ENCODE data around the gene MAML3.

Gene MAML3

DNA sequence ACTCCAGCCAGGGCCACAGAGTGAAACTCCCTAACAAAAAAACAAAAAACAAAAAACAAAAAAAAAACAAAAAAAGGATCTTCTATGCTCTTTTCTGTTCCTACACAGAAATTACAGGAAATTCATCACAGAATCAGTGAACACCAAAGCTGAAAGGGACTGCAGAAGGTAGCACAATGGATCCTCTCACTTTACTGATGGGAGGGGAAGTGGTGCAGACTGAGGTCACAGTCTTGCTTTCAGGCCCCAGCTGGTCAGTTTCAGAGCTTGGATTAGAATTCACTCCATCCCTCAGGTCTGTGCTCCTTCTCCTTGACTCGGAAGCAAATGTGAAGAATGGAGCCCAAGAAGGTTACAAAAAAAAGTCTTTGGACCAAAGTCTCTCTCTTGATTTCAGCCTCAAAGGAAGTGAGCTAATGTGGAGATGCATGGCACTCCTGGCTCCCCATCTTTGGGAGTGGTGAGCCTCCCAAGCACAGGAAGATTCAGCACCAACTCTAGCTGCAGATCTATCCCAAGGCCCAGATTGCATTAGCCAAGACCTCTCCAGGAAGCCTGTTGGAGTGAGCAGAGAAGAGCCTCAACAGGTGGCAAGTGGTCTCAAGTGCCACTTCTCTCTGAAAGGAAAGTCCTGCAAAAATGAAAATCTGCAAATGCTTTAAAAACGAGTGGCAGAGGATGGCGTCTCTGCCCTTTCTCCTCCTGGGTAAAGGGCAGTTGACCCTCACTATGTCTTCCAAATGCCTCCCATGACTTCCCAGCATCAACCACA, 176.0 kb downstream of the MAML3 start:
- no peak for DNase-seq (ENCODE audit: low spot score)
- no peak overlapping the region for H3K4me3 ChIP-seq (ENCODE audit: severe bottlenecking)
- ATAC-seq (ENCODE audit: low read depth) = no peak
- H3K27ac ChIP-seq (ENCODE audit: poor library complexity, severe bottlenecking) = no peak overlapping the region
- peaks cover 13% of the 10 kb centered on the region for H3K4me1 ChIP-seq (ENCODE audit: insufficient read depth, poor library complexity, severe bottlenecking)
- no peaks in the 10 kb centered on the region for H3K27me3 ChIP-seq (ENCODE audit: insufficient read depth, poor library complexity, severe bottlenecking)
- no peaks in the 10 kb centered on the region for H3K36me3 ChIP-seq (ENCODE audit: low read depth)
- no peak for TF ChIP-seq CTCF (IDR thresholded peaks at IDR 0.05; ENCODE audit: poor library complexity, severe bottlenecking)
- no peaks in the 10 kb centered on the region for H3K9me3 ChIP-seq (ENCODE audit: severe bottlenecking)

- no peak for TF ChIP-seq CTCF (IDR thresholded peaks at IDR 0.05; ENCODE audit: poor library complexity, severe bottlenecking)
- peak; percentile 52; the same call in 2 of the 3 replicates for ATAC-seq (ENCODE audit: low read depth)
- Histone ChIP-seq H3K27ac (ENCODE audit: poor library complexity, severe bottlenecking) (peak overlapping the region; percentile 12), H3K9me3 (ENCODE audit: severe bottlenecking) (no peaks in the 10 kb centered on the region), H3K27me3 (ENCODE audit: insufficient read depth, poor library complexity, severe bottlenecking) (no peaks in the 10 kb centered on the region), H3K36me3 (ENCODE audit: low read depth) (no peaks in the 10 kb centered on the region), H3K4me1 (ENCODE audit: insufficient read depth, poor library complexity, severe bottlenecking) (peaks cover 13% of the 10 kb centered on the region), H3K4me3 (ENCODE audit: severe bottlenecking) (no peak overlapping the region)
- no peak for DNase-seq (ENCODE audit: low spot score)
Measured at GRCh38 chr4:139975830-139976272, 178.1 kb downstream of the MAML3 start.

DNA sequence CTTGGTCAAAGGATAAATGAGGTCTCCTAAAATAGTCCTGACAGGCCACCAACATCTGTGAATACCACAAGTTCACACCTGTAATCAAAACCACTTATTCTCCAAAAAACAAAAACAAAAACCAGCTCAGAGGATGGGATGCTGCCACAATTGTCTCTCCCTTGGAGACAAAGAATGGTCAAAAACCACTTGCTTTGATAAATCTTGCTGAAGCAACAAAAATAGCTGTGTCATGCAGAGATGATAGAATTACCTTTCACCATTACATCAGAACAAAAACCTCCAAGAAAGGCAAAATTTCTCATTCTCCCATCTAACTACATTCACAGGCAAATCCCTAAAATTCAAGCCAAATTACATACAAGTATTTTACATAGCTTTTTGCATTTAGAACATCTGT, 180.4 kb downstream of the MAML3 start:
- H3K4me1 ChIP-seq (ENCODE audit: insufficient read depth, poor library complexity, severe bottlenecking) = peaks cover 13% of the 10 kb centered on the region
- ATAC-seq (ENCODE audit: low read depth) (no peak), DNase-seq (ENCODE audit: low spot score) (no peak)
- H3K4me3 ChIP-seq (ENCODE audit: severe bottlenecking) = no peak overlapping the region
- no peak for TF ChIP-seq CTCF (IDR thresholded peaks at IDR 0.05; ENCODE audit: poor library complexity, severe bottlenecking)
- no peak overlapping the region for H3K27ac ChIP-seq (ENCODE audit: poor library complexity, severe bottlenecking)
- H3K36me3 ChIP-seq (ENCODE audit: low read depth) = no peaks in the 10 kb centered on the region
- H3K9me3 ChIP-seq (ENCODE audit: severe bottlenecking) = no peaks in the 10 kb centered on the region
- no peaks in the 10 kb centered on the region for H3K27me3 ChIP-seq (ENCODE audit: insufficient read depth, poor library complexity, severe bottlenecking)

DNA sequence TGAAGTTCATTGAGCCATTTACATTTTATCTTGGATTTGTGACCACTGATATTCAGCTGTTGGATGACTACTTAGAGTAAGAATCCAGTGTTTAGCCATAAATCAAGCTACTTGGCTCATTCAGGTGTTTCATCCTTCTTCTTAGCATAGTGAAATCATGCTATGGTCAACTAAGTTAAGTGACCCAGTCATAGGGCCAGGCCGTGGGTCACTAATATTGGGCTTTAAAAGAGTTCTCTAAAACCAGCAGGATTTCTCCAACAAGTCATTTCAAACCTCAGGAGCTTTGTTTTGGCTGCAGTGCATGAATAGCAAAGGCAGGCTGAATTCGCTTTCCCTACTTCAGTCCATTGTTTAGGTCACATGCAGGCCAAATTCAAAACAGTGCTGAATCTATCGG, 181.0 kb downstream of the MAML3 start:
- TF ChIP-seq CTCF (IDR thresholded peaks at IDR 0.05; ENCODE audit: poor library complexity, severe bottlenecking) = no peak
- no peaks in the 10 kb centered on the region for H3K27me3 ChIP-seq (ENCODE audit: insufficient read depth, poor library complexity, severe bottlenecking)
- no peak for DNase-seq (ENCODE audit: low spot score)
- peaks cover 13% of the 10 kb centered on the region for H3K4me1 ChIP-seq (ENCODE audit: insufficient read depth, poor library complexity, severe bottlenecking)
- ATAC-seq (ENCODE audit: low read depth) = peak; percentile 42; the same call in 1 of the 3 replicates
- H3K4me3 ChIP-seq (ENCODE audit: severe bottlenecking) = no peak overlapping the region
- H3K27ac ChIP-seq (ENCODE audit: poor library complexity, severe bottlenecking) = no peak overlapping the region
- no peaks in the 10 kb centered on the region for H3K36me3 ChIP-seq (ENCODE audit: low read depth)
- no peaks in the 10 kb centered on the region for H3K9me3 ChIP-seq (ENCODE audit: severe bottlenecking)

DNA sequence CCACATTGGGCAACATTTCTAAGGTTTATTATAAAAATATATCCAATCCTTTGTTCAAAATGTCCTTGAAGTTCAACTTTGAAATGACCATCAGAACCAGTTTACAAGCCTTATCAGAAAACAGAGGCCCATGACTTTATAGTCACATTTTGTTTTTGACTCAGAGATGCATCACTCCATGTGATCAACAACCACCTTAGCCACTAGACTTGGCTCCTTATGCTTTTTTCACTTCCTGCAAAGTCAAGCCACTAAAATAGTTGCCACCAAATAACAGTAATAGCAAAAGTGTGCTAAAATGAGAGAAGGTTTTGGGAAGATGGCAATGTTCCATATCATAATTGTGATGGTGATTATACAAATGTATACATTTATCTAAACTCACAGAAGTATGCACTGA, 181.7 kb downstream of the MAML3 start:
- H3K36me3 ChIP-seq (ENCODE audit: low read depth) = no peaks in the 10 kb centered on the region
- H3K27me3 ChIP-seq (ENCODE audit: insufficient read depth, poor library complexity, severe bottlenecking) = no peaks in the 10 kb centered on the region
- H3K27ac ChIP-seq (ENCODE audit: poor library complexity, severe bottlenecking) = no peak overlapping the region
- H3K4me1 ChIP-seq (ENCODE audit: insufficient read depth, poor library complexity, severe bottlenecking) = peaks cover 13% of the 10 kb centered on the region
- DNase-seq (ENCODE audit: low spot score) (no peak), ATAC-seq (ENCODE audit: low read depth) (no peak)
- no peaks in the 10 kb centered on the region for H3K9me3 ChIP-seq (ENCODE audit: severe bottlenecking)
- H3K4me3 ChIP-seq (ENCODE audit: severe bottlenecking) = no peak overlapping the region
- TF ChIP-seq CTCF (IDR thresholded peaks at IDR 0.05; ENCODE audit: poor library complexity, severe bottlenecking) = no peak

Measured in RWPE2 (cell line).